Upper lobe of left lung (tissue), 4 donors: ENCODE results near the gene OSBPL5.

Experiments
- CTCF ChIP-seq, 6 experiments: fragments of 450-650 bp in 4 of 6; fragments of 200-600 bp in 2 of 6; sonication (generic) in 2 of 6; IDR thresholded peaks; one replicate each; pipeline ENCODE4 v1.5.1; 2016 to 2019; ENCODE audit warnings: antibody characterized with exemption in 6 of 6
- POLR2A ChIP-seq, 4 donors: fragments of 450-650 bp; IDR thresholded peaks; one replicate each; pipeline ENCODE4 v1.5.1; 2016 to 2017; ENCODE audit warnings: antibody characterized with exemption in 4 of 4, mild to moderate bottlenecking in 2 of 4
- POLR2AphosphoS5 ChIP-seq, 2 donors: sonication (generic); formaldehyde crosslinking; IDR thresholded peaks; one replicate each; pipeline ENCODE4 v1.5.1; 2017; ENCODE audit warnings: antibody characterized with exemption in 2 of 2

- TF ChIP-seq CTCF (IDR thresholded peaks at IDR 0.05) (no peak), POLR2A (IDR thresholded peaks at IDR 0.05) (no peak), POLR2AphosphoS5 (IDR thresholded peaks at IDR 0.05) (no peak)
These were observed 71.6 kb downstream of the OSBPL5 start for GRCh38 chr11:3093281-3094191.
